ENCODE data around the gene UCKL1. TPM values are rescaled to one million over a fixed set of nuclear protein-coding genes. Genes with fewer than 3 reads are reported as not detected.
A peak's percentile ranks its signal among the peaks of the same experiment; 100 is the strongest.

The UCKL1 gene
- total RNA-seq, 1 donor from 2014 or later = 10.8 TPM

DNA sequence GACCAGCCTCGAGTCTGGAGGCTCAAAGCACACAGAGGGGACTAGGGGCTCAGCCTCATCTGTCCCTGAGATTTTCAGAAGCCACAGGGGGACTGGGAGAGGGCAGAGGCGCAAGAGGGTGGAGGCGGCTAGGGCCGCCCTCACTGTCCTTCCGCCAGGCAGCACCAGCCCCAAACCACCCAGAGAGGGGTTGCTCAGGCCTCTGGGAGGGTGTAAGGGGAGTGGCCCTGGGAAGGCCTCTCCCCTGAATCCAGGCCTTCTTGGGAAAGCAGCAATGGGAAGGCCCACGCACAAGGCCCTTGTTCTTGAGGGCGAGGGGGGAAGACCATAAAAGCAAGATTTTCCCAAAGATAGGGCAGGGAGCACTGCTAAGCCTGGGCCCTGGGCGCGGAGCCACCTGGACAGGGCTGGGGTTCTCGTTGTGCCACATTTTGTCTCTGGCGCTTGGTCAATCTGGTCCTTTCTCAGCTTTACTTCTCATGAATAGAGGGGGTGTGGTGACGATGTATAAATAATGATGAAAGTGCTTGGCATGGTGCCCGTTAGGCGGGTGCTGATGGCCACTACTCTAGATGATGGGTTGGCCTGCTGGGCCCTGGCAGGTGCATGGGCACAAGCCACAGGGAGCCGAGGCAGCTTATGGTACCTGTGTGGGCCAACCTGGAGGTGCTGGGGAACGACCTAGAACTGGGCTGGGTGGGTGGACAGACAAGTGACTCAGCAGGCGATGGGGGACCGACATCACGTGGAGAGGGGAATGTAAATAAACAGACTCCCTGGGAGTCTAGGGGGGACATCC lies 18.4 kb upstream of the UCKL1 start:
- peaks cover 11% of the 10 kb centered on the region for H3K27me3 Mint-ChIP-seq (ENCODE audit: insufficient read depth, low read depth)
- H3K4me1 Mint-ChIP-seq = peaks cover 15% of the 10 kb centered on the region
- H3K27ac Mint-ChIP-seq = no peak overlapping the region
- Histone ChIP-seq H2AFZ (replicated peaks) (no peak overlapping the region), H3K27me3 (peaks cover 20% of the 10 kb centered on the region), H3K27ac (no peak overlapping the region), H3K79me2 (ENCODE audit: low read depth) (no peaks in the 10 kb centered on the region), H3K4me3 (no peak overlapping the region), H3K36me3 (no peaks in the 10 kb centered on the region), H3K9ac (no peak overlapping the region), H3K4me2 (no peak overlapping the region), H3K9me3 (ENCODE audit: low read depth) (no peaks in the 10 kb centered on the region), H3K4me1 (peaks cover 6% of the 10 kb centered on the region), H3F3A (ENCODE audit: low read depth) (peaks cover 32% of the 10 kb centered on the region), H4K20me1 (ENCODE audit: low read depth) (no peaks in the 10 kb centered on the region)
- no peaks in the 10 kb centered on the region for H3K9me3 Mint-ChIP-seq
- peaks cover 3% of the 10 kb centered on the region for H3K36me3 Mint-ChIP-seq
- TF ChIP-seq, protein P1, sequence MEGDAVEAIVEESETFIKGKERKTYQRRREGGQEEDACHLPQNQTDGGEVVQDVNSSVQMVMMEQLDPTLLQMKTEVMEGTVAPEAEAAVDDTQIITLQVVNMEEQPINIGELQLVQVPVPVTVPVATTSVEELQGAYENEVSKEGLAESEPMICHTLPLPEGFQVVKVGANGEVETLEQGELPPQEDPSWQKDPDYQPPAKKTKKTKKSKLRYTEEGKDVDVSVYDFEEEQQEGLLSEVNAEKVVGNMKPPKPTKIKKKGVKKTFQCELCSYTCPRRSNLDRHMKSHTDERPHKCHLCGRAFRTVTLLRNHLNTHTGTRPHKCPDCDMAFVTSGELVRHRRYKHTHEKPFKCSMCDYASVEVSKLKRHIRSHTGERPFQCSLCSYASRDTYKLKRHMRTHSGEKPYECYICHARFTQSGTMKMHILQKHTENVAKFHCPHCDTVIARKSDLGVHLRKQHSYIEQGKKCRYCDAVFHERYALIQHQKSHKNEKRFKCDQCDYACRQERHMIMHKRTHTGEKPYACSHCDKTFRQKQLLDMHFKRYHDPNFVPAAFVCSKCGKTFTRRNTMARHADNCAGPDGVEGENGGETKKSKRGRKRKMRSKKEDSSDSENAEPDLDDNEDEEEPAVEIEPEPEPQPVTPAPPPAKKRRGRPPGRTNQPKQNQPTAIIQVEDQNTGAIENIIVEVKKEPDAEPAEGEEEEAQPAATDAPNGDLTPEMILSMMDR (IDR thresholded peaks at IDR 0.05) = no peak
- TF ChIP-seq EZH2 (IDR thresholded peaks at IDR 0.05) (no peak), EZH2phosphoT487 (IDR thresholded peaks at IDR 0.05) (no peak)
- no peak for DNase-seq (ENCODE audit: low spot score)
- H3K4me3 Mint-ChIP-seq = peak overlapping the region; percentile 28

DNA sequence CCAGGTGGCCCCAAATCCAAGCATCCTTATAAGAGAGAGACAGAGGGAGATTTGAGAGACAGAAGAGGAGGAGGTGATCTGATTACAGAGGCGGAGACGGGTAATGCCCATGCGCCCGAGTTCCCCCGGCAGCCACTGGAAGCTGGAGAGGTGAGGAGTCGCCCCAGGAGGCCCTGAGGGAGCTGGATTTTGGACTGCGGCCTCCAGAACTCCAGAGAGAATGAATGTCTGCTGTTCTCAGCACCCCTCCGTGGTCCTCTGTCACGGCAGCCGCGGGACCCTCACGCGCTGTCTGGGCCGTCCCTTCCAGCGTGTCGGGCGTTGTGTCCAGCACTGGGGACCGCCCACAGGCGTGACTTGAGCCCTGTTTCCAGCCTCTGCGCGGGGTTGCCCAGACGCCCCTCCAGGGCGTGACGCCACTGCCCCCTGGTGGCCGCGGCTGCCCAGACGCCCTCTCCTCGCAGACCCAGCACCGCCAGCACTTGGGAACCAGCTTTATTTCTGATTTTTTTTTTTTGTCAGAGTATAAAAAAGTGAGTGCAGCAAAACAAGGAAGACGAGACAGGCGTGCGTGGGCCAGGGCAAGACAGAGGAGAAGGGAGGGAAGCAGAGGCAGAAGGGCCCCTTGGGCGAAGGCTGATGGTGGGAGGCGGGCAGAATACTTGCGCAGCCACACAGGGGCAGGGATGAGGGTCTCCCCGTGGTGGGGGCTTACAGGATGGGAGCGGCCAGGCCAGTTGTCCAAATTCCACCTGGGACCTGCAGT lies 17.6 kb upstream of the UCKL1 start:
- Mint-ChIP-seq H3K4me1 (peaks cover 17% of the 10 kb centered on the region), H3K9me3 (no peaks in the 10 kb centered on the region), H3K27ac (no peak overlapping the region), H3K4me3 (peak overlapping the region; percentile 66), H3K36me3 (peaks cover 3% of the 10 kb centered on the region), H3K27me3 (ENCODE audit: insufficient read depth, low read depth) (peaks cover 11% of the 10 kb centered on the region)
- no peaks in the 10 kb centered on the region for H3K36me3 ChIP-seq
- peak; percentile 94 for DNase-seq (ENCODE audit: low spot score)
- H4K20me1 ChIP-seq (ENCODE audit: low read depth) = no peaks in the 10 kb centered on the region
- peak overlapping the region; percentile 72 for H3K4me2 ChIP-seq
- H3K79me2 ChIP-seq (ENCODE audit: low read depth) = peaks cover 3% of the 10 kb centered on the region
- peak overlapping the region; percentile 41 for H3K4me3 ChIP-seq
- H3K9ac ChIP-seq = no peak overlapping the region
- peaks cover 20% of the 10 kb centered on the region for H3K27me3 ChIP-seq
- H3K9me3 ChIP-seq (ENCODE audit: low read depth) = no peaks in the 10 kb centered on the region
- H3K27ac ChIP-seq = no peak overlapping the region
- H2AFZ ChIP-seq (replicated peaks) = peak overlapping the region; percentile 84
- peaks cover 28% of the 10 kb centered on the region for H3F3A ChIP-seq (ENCODE audit: low read depth)
- TF ChIP-seq EZH2 (IDR thresholded peaks at IDR 0.05) (no peak), EZH2phosphoT487 (IDR thresholded peaks at IDR 0.05) (no peak)
- TF ChIP-seq, protein P1 (IDR thresholded peaks at IDR 0.05) = peak; percentile 99
- H3K4me1 ChIP-seq = peaks cover 9% of the 10 kb centered on the region

DNA sequence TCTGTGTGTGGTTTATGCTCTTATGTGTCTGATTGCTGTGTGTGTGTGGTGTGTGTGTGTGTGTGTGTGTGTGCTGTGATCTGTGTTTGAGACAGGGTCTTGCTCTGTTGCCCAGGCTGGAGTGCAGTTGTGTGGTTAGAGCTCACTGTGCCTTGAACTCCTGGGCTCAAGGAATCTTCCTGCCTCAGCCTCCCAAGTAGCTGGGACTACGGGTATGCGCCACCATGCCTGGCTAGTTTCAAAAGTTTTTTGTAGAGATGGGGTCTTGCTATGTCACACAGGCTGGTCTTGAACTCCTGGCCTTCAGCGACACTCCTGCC lies 16.9 kb upstream of the UCKL1 start:
- H3K36me3 Mint-ChIP-seq = peaks cover 3% of the 10 kb centered on the region
- Histone ChIP-seq H4K20me1 (ENCODE audit: low read depth) (no peaks in the 10 kb centered on the region), H3K4me1 (peaks cover 10% of the 10 kb centered on the region), H3K4me2 (peak overlapping the region; percentile 72), H3K79me2 (ENCODE audit: low read depth) (peaks cover 10% of the 10 kb centered on the region), H3K9ac (no peak overlapping the region), H3K36me3 (no peaks in the 10 kb centered on the region), H3F3A (ENCODE audit: low read depth) (peaks cover 22% of the 10 kb centered on the region), H3K27ac (no peak overlapping the region), H3K4me3 (no peak overlapping the region), H3K27me3 (peaks cover 15% of the 10 kb centered on the region), H2AFZ (replicated peaks) (no peak overlapping the region), H3K9me3 (ENCODE audit: low read depth) (no peaks in the 10 kb centered on the region)
- no peak for DNase-seq (ENCODE audit: low spot score)
- H3K27ac Mint-ChIP-seq = no peak overlapping the region
- no peak for TF ChIP-seq EZH2 (IDR thresholded peaks at IDR 0.05)
- TF ChIP-seq, protein P1 (IDR thresholded peaks at IDR 0.05) = no peak
- no peak for TF ChIP-seq EZH2phosphoT487 (IDR thresholded peaks at IDR 0.05)
- peaks cover 7% of the 10 kb centered on the region for H3K27me3 Mint-ChIP-seq (ENCODE audit: insufficient read depth, low read depth)
- H3K4me1 Mint-ChIP-seq = peaks cover 19% of the 10 kb centered on the region
- H3K4me3 Mint-ChIP-seq = peak overlapping the region; percentile 76
- H3K9me3 Mint-ChIP-seq = no peaks in the 10 kb centered on the region

Data from neural progenitor cell (in vitro differentiated cells).